AG04449 (cell line): ENCODE results near the gene TTC29.

ENCODE experiments used
- CTCF ChIA-PET: fragments of 350-600 bp; formaldehyde crosslinking; extraction: SDS; loops from one replicate; lab custom pipeline; 2021; ENCODE audit warnings: antibody characterized with exemption; lab: Yijun Ruan, JAX
- POLR2A ChIA-PET: fragments of 400-600, 350-600 bp; formaldehyde crosslinking; extraction: SDS; loops from one replicate; lab custom pipeline; 2020; ENCODE audit warnings: antibody characterized with exemption, inconsistent platforms; lab: Yijun Ruan, JAX
- DNase-seq: peaks from one replicate; pipeline ENCODE4 v3.0.0-alpha.2; 2010; ENCODE audit warnings: low read depth, low spot score
- H3K4me3 ChIP-seq: 2 replicates; pipeline ENCODE4 v1.5.1; 2011; ENCODE audit warnings: low read depth, mild to moderate bottlenecking, control low read depth, low read length
- TF ChIP-seq, protein P1 (sequence below): IDR thresholded peaks from one replicate; pipeline ENCODE4 v1.5.1; 2011; ENCODE audit warnings: mild to moderate bottlenecking, moderate library complexity, low read length, control low read depth, inconsistent platforms; ENCODE audit not compliant: insufficient read depth; ENCODE audit errors: missing control alignments

Gene TTC29

DNA sequence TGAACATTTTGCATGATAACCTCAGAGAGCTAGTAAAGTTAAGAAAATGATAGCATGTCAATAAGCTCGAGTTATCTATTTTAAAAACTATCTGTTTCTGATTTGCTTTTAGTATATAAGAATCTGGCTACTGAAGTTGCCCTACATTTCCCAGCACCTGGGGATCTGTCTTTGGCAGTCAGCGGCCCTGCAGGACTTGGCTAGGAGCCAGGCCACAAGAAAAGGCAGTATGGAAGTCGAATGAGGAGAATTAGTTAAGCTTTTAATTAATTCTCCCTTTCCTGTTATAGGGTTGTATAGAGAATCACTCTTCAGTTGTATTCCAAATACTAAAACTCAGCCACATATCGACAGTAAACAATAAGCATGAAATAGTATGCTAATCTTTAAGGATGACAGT is 284.3 kb downstream of the TTC29 start:
- CTCF ChIA-PET: no interaction called here

More for the DNA sequence above, 284.3 kb downstream of the TTC29 start:
- H3K4me3 ChIP-seq: no peak overlapping the region
- TF ChIP-seq, protein P1, sequence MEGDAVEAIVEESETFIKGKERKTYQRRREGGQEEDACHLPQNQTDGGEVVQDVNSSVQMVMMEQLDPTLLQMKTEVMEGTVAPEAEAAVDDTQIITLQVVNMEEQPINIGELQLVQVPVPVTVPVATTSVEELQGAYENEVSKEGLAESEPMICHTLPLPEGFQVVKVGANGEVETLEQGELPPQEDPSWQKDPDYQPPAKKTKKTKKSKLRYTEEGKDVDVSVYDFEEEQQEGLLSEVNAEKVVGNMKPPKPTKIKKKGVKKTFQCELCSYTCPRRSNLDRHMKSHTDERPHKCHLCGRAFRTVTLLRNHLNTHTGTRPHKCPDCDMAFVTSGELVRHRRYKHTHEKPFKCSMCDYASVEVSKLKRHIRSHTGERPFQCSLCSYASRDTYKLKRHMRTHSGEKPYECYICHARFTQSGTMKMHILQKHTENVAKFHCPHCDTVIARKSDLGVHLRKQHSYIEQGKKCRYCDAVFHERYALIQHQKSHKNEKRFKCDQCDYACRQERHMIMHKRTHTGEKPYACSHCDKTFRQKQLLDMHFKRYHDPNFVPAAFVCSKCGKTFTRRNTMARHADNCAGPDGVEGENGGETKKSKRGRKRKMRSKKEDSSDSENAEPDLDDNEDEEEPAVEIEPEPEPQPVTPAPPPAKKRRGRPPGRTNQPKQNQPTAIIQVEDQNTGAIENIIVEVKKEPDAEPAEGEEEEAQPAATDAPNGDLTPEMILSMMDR: no peak
- no peak for DNase-seq
- POLR2A ChIA-PET: no interaction called here
